SJSA1 (cell line): ENCODE data around the gene LRMDA. TPM values are rescaled to one million over a fixed set of nuclear protein-coding genes. Genes with fewer than 3 reads are reported as not detected.

Source experiments
- DNase-seq, 2 experiments: peaks; one replicate each; pipeline ENCODE4 v3.0.0-alpha.2; 2015 to 2020; ENCODE audit warnings: low spot score in 2 of 2, low read depth in 1 of 2
- H3K27ac ChIP-seq: fragments of 250-450 bp; sonication (Bioruptor Pico); 2 replicates; pipeline ENCODE4 v1.5.1; 2020; ENCODE audit warnings: mild to moderate bottlenecking, moderate library complexity
- H3K27me3 ChIP-seq: fragments of 250-450 bp; sonication (Bioruptor Pico); replicated peaks from 2 replicates; pipeline ENCODE4 v1.5.1; 2020; ENCODE audit warnings: mild to moderate bottlenecking, moderate library complexity
- H3K36me3 ChIP-seq: fragments of 250-450 bp; sonication (Bioruptor Pico); 2 replicates; pipeline ENCODE4 v1.5.1; 2020; ENCODE audit warnings: mild to moderate bottlenecking
- H3K4me1 ChIP-seq: fragments of 250-450 bp; sonication (Bioruptor Pico); replicated peaks from 2 replicates; pipeline ENCODE4 v1.6.1; 2021; ENCODE audit warnings: mild to moderate bottlenecking
- H3K4me3 ChIP-seq: fragments of 250-450 bp; sonication (Bioruptor Pico); 2 replicates; pipeline ENCODE4 v1.5.1; 2020; ENCODE audit warnings: mild to moderate bottlenecking
- H3K9me3 ChIP-seq: fragments of 250-450 bp; sonication (Bioruptor Pico); replicated peaks from 2 replicates; pipeline ENCODE4 v1.5.1; 2020; ENCODE audit warnings: mild to moderate bottlenecking
- total RNA-seq: library from RNA; depleted of rRNA; stranded (reverse); fragments of >200 nt; shearing (Covaris generic); gene quantifications from 2 replicates; pipeline ENCODE4 v1.2.3, GENCODE V29; 2014

LRMDA gene
- total RNA-seq, 1 experiment from 2014 or later, result not detected

DNA sequence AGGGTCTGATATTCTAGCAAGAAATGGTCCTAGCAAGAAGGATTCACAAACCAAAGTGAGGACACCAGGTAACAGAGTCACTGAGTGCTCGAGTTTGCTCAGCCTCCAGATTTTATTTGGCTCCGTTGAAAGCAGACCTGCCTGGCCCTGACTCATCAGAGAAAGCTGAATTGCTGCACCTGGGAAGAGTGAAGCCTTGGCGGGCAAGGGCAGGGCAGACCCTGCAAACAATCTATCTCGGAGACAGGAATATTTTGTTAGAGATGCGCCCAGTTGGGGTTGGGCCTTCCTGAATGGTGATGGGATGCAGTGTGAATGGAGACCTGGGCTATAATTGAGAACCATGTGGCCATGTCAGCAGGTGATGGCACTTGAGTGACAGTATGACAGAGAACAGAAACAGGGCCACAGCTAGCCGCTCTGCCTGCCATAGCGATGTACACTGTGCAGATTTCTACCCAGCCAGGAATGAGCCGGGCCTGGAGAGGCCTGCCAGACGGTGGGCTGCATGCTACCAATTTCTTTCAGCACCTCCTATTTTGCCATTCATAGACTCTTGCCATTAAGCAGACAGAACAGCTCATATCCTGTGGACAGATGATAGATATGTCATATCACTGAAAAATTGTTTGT, 744.2 kb downstream of the LRMDA start:
- Histone ChIP-seq H3K9me3 (peaks cover 3% of the 10 kb centered on the region), H3K27ac (no peak overlapping the region), H3K4me3 (no peak overlapping the region), H3K36me3 (no peaks in the 10 kb centered on the region), H3K4me1 (no peaks in the 10 kb centered on the region), H3K27me3 (no peaks in the 10 kb centered on the region)
- no peak for DNase-seq

DNA sequence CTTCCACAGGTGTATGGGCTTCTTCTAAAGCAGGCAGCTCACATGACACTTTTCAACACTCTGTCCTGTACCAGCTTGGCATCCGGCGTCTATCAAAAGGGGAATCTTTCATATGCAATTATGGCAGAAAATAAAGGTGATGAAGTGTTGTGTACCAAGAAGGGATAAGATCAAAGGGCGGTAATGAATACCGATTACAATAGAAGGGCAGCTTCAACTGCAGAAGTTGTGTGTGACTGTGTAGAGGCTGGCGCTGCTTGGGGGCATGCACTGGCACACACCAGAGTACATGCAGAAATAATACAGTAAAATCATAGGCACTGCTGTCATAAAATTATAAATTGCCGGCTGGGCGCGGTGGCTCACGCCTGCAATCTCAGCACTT, 744.7 kb downstream of the LRMDA start:
- DNase-seq, result no peak
- Histone ChIP-seq H3K4me1 (no peaks in the 10 kb centered on the region), H3K36me3 (no peaks in the 10 kb centered on the region), H3K4me3 (no peak overlapping the region), H3K9me3 (peaks cover 3% of the 10 kb centered on the region), H3K27me3 (no peaks in the 10 kb centered on the region), H3K27ac (no peak overlapping the region)

DNA sequence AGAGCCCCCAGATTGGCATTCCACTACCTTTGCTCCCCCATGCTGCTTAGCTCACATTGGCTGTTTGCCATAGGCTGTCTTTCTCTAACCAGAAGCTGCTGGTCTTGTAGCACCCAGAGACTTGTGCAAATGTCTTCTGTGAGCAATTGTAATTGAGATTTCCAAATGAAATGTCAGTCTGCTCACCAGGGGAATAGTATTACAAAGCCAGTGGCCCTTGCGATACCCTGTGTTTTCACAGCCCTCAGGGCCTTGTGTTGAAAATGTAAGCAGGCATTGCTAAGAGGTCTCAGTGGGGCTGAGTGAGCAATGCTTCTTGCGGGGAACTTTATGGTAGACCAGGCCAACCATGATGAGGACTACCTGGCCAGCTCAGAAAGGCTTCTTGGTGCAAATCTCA, 746.5 kb downstream of the LRMDA start:
- no peak overlapping the region for H3K27ac ChIP-seq
- DNase-seq, result no peak
- H3K4me3 ChIP-seq, result no peak overlapping the region
- no peaks in the 10 kb centered on the region for H3K36me3 ChIP-seq
- H3K4me1 ChIP-seq, result no peaks in the 10 kb centered on the region
- no peaks in the 10 kb centered on the region for H3K27me3 ChIP-seq
- peaks cover 3% of the 10 kb centered on the region for H3K9me3 ChIP-seq

DNA sequence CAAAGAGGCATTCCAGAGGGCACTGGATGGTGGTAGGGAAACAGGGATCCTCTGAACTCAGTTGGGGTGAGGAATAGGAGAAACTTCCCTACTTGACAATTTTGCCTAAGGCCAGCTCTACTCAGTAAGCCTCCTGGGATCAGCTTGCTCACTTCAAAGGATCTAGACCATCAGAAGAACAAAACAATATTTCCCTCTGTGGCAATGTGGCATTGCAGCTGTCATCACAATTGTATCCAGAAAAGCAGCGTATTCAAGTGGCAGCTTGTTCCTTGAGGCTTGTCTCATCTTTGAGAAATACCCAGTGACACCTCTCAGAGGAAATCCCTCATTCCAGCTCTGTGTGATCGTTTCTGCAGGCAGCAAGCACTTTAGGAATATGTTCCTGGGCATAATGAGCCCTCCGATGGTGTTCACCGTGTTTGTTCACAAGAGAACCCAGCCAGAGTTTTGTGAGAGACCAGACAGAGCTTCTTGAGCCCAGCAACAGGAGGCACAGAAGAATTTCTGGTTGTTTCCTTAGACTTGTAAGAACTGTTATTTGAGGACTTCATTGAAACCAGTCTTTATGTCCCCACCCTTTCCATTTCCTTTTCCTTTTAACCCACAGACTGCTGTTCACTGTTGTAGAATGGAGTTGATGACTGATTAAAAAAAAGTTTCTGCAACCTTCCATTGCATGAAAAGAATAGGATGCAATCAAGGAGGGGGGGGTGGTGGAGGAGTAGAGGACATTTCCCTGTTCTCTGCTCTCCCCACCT, 747.3 kb downstream of the LRMDA start:
- peaks cover 3% of the 10 kb centered on the region for H3K9me3 ChIP-seq
- no peaks in the 10 kb centered on the region for H3K36me3 ChIP-seq
- DNase-seq, result no peak
- no peaks in the 10 kb centered on the region for H3K4me1 ChIP-seq
- no peak overlapping the region for H3K4me3 ChIP-seq
- H3K27me3 ChIP-seq, result no peaks in the 10 kb centered on the region
- H3K27ac ChIP-seq, result no peak overlapping the region

DNA sequence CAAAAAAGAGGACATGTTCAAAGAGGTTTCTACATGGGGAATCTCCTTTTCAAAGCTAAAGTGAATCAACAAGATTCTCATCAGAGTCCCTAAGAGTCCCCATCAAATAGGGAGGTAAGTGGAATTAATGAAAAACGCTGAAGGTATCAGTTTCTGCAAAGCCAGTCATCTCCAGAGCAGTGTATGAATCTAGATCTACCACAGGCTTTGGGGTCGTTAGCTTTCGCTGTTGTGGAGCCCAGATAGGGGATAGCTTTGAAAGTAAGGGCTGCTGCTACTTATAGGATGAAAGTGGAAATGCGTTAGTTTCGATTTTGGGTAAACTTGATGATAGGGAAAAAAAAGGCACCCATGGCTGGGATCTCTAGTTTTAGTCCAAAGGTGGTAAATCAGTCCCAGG, 748.4 kb downstream of the LRMDA start:
- DNase-seq, result no peak
- Histone ChIP-seq H3K4me3 (no peak overlapping the region), H3K27me3 (no peaks in the 10 kb centered on the region), H3K27ac (no peak overlapping the region), H3K36me3 (no peaks in the 10 kb centered on the region), H3K4me1 (no peaks in the 10 kb centered on the region), H3K9me3 (peaks cover 3% of the 10 kb centered on the region)

DNA sequence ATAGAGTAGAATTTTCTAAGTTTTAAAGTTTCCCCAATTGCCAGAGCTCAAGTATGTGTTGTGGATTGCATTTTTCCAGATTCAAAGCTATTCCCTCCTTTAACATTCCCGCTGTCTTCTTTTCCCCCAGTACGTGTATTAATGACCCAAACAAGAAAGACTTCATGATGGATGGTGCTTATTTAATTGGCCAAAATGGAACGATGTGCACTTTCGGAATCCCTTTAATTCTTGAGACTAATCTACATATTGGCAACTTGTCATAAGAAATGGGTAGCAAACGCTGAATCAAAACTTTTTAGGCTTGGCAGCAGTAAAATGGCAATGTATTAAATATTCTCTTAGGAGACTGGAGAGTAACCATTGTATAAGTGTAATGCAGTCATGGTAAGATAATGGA, 753.2 kb downstream of the LRMDA start:
- Histone ChIP-seq H3K27me3 (no peaks in the 10 kb centered on the region), H3K27ac (no peak overlapping the region), H3K4me3 (no peak overlapping the region), H3K4me1 (no peaks in the 10 kb centered on the region), H3K9me3 (no peaks in the 10 kb centered on the region; the same call in 1 of the 2 replicates), H3K36me3 (no peaks in the 10 kb centered on the region)
- DNase-seq, result no peak

DNA sequence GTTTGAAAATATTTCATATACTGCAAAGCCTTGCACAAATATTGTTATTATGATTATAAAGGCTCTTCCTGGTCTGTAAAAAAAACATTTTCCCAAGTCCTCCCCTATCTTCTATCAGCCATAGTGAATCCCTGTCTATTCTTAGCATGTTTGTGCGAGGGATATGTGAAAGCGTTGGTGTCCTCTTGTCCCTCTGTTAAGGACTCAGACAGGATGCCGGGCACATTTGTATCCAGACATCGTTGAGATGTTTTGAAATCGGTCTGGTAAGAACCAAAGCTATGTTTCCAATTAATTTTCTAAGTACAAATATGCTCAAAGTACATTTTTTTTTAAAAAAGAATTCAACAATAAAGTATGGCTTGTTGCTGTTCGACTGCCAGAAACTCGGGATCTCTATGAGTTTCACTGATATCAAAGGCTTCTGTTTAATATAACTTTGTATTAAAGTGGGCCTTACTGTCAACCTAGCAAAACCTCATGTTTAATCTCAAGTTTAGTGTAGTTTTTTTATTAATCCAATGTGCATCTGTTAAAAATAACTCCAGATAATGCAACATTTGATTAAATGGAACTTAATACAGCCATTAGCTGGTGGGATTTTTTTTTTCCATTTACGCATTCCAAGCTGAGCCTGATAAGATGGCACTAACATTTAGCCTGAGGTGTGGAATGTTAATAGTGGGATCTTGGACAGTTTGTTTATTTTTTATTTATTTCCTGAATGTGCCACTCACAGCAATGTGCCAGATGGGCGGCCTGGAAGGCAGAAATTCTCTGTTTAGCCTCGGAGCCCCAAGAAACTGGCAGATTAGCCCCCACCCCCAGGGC, 754.3 kb downstream of the LRMDA start:
- no peak for DNase-seq
- Histone ChIP-seq H3K4me1 (no peaks in the 10 kb centered on the region), H3K9me3 (no peaks in the 10 kb centered on the region), H3K27ac (no peak overlapping the region), H3K4me3 (no peak overlapping the region), H3K27me3 (no peaks in the 10 kb centered on the region), H3K36me3 (no peaks in the 10 kb centered on the region)

DNA sequence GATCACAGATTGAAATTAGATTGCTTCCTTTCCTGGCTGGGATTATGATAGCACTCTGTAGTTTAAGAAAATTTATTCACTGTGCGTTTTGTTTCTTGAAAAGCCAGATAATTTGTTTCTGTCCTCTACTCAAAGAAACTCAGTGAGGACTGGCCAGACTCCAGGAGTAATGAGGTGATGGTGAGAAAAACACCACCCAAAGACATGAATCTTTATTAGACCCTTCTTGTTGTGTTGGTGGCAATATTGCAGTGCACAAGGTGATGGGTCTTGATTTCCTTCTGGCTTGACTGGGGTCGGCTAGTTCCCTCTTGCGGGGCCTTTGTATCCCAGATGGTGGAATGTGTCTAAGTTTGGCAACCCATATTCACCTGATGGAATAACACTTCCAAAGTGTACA, 756.8 kb downstream of the LRMDA start:
- Histone ChIP-seq H3K27me3 (no peaks in the 10 kb centered on the region), H3K4me3 (no peak overlapping the region), H3K36me3 (no peaks in the 10 kb centered on the region), H3K27ac (no peak overlapping the region), H3K9me3 (no peaks in the 10 kb centered on the region), H3K4me1 (no peaks in the 10 kb centered on the region)
- no peak for DNase-seq

DNA sequence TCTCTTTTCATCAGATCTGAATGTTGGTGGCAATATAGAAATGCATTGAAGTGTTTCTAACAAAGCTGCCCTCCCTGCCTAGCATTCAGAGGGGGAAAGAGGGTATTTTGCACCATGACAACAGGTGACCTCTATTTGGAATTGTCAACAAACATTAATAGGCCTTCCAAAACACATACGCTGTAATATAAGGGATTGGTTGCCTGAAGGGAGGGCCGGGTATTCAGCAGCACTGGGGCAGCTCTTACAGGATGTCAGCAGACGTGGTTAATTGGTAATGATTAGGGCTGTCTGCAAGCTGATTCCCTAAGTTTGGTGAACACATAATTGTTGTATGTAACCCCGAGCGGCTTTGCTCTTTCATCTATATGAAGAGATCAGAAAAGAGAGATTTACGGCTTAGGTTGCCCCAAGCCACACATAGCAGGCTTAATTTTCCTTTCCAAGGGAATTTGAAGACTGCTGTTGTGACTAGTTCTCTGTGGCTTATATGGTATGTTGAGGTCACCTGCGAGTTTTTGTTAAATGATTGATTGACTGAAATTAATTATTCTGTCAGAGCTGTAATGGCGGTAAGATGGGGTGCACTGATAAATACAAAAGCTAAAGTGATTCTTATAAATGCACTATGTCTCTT, 759.3 kb downstream of the LRMDA start:
- H3K4me3 ChIP-seq, result no peak overlapping the region
- H3K27ac ChIP-seq, result no peak overlapping the region
- H3K36me3 ChIP-seq, result no peaks in the 10 kb centered on the region
- no peaks in the 10 kb centered on the region for H3K9me3 ChIP-seq
- no peaks in the 10 kb centered on the region for H3K27me3 ChIP-seq
- no peaks in the 10 kb centered on the region for H3K4me1 ChIP-seq
- DNase-seq, result no peak

DNA sequence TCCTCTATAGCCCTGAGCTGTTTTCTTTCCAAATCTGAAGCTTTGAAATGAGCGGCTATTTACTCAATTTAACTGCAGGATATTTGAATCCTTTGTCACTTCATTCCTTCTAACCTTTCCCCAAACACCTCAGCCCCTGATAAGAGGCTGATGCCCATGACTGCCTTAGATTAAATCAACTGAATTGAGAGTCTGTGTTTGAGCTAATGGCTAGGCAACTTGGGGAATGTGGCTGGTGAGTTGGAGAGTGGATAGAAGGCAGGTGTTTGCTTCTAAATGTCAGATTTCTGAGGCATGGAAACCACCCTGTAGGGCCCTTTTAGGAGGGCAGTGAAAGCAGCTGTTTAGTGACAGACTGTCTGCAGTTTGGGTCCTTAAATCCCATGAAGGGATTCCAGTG, 759.9 kb downstream of the LRMDA start:
- H3K36me3 ChIP-seq, result no peaks in the 10 kb centered on the region
- no peaks in the 10 kb centered on the region for H3K4me1 ChIP-seq
- H3K9me3 ChIP-seq, result no peaks in the 10 kb centered on the region
- no peak overlapping the region for H3K4me3 ChIP-seq
- H3K27ac ChIP-seq, result no peak overlapping the region
- H3K27me3 ChIP-seq, result no peaks in the 10 kb centered on the region
- DNase-seq, result no peak

DNA sequence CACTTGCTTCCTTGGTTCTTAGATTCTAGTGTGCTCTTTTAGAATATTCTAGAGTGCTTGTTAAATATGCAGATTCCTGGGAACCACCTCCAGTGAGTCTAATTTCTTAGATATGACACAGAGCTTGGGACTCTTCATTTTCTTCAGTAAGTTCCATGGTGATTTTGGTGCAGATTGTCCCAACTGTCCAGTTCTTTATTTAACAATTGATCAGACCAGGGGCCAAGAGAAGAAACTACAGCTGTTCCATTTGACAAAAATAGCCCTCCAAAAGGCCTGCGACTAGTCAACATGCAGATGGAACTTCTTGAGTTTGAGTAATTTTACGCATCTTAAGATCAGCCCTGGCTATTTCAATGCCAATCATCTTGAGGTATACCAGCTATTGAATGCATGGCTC, 760.7 kb downstream of the LRMDA start:
- Histone ChIP-seq H3K9me3 (no peaks in the 10 kb centered on the region), H3K36me3 (no peaks in the 10 kb centered on the region), H3K4me3 (no peak overlapping the region), H3K27me3 (no peaks in the 10 kb centered on the region), H3K27ac (no peak overlapping the region), H3K4me1 (no peaks in the 10 kb centered on the region)
- no peak for DNase-seq

DNA sequence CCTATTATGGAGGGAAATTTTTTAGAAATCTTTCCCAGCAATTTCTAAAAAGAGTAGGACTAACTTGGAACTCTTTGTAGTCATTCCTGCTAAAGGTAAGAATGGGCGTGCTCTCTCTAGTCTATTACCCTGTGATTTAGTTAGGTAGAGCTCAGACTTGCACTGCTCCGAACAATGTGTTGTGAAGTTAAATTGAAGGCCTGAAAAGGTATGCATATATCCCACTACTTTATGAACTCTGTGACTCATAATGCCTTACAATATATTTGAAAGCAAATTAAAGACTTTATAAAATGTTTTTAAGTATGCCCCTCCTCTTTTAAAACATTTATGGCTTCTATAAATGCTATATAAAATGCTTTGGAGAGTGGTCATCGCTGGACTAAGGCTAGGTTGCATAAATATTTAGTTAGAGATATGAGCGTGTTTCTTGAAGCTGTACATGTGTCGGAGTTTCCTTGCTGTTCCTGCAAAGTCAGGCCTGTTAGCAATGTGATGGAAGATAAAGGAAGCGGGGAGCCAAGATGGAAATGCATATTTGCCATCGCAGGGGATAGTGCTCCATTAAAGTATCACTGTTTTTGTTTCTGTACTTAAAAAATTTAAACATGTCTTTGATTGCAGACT, 761.4 kb downstream of the LRMDA start:
- no peak overlapping the region for H3K27ac ChIP-seq
- H3K9me3 ChIP-seq, result no peaks in the 10 kb centered on the region
- DNase-seq, result no peak
- no peaks in the 10 kb centered on the region for H3K27me3 ChIP-seq
- H3K36me3 ChIP-seq, result no peaks in the 10 kb centered on the region
- H3K4me1 ChIP-seq, result no peaks in the 10 kb centered on the region
- no peak overlapping the region for H3K4me3 ChIP-seq

DNA sequence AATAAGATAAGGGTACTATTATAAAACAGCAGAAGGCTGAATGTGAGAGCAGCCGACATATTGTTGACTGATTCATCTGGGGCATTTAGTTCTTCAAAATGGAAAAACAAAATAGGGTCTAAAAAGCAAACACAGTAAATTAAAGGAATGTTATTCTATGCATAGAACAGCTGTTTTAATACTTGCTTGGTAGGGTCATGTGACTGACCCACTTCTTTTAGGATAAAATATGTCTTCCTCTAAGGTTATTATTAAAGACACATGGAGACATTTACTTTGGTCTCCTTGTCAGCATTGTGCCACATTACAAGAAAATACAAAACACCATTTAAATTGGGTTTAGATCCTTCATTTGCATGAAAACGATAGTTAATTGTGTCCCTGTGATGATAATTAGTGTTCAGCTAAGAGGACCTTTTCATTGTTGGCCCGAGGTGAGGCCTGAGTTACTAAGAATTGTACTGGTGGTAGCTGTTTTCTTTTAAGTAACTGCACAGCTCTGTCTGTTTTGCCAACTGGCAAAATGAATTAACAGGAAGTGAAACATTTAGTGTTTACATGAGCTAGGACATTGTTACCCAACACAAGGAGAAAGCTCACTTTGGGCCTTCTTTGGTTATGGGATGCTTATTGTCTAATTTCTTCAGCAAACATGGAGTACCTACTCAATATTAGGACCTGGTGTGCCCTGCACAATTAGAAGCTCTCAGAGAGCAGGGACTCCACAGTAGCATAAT, 764.4 kb downstream of the LRMDA start:
- Histone ChIP-seq H3K4me1 (no peaks in the 10 kb centered on the region), H3K27ac (no peak overlapping the region), H3K27me3 (no peaks in the 10 kb centered on the region), H3K4me3 (no peak overlapping the region), H3K36me3 (no peaks in the 10 kb centered on the region), H3K9me3 (no peaks in the 10 kb centered on the region)
- no peak for DNase-seq
